Stimulated activated CD4-positive, alpha-beta T cell treated with anti-CD3 and anti-CD28 coated beads, TNF-alpha, amount 100 ng/mL, for 48 hours (primary cell): Measurements from ENCODE around the gene PACRG.

Experiments used
- DNase-seq, 3 donors: peaks; one replicate each; pipeline ENCODE4 v3.0.0-alpha.2; 2020; ENCODE audit warnings: low read depth in 3 of 3

Gene PACRG

DNA sequence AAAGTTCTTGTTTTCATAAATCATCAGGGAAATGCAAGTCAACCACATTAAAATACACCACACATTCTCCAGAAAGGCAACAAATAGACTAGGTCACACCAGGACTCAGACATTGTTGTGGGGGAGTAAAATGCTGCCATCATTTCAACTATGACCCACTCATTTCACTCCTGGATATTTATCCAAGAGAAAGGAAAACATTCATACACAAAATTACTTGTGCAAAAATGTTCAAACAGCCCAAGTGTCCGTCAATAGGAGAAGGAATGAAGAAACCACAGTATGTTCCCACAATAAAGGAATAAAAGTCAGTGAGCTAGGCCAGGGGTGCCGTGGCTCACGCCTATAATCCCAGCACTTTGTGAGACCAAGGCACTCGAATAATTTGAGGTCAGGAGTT is 605.3 kb downstream of the PACRG start:
- DNase-seq, result no peak

- no peak for DNase-seq
These were observed 606.2 kb downstream of the PACRG start for GRCh38 chr6:163333701-163334663.

DNA sequence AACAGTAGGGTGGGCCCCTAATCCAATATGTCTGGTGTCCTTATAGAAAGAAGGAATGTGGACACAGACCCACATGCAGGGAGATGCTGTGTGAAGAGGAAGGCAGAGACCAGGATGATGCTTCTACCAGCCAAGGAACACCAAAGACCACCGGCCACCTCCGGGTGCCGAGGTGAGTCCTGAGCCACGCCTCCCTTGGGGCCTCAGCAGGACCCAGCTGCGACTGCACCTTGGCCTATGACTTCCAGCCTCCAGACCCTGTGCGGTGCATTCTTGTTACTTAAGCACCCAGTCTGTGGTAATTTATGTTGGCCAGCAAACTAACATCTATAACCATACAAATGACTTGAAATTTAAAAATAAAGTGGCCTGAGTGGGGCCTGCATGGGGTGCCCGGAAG is 607.3 kb downstream of the PACRG start:
- no peak for DNase-seq

DNA sequence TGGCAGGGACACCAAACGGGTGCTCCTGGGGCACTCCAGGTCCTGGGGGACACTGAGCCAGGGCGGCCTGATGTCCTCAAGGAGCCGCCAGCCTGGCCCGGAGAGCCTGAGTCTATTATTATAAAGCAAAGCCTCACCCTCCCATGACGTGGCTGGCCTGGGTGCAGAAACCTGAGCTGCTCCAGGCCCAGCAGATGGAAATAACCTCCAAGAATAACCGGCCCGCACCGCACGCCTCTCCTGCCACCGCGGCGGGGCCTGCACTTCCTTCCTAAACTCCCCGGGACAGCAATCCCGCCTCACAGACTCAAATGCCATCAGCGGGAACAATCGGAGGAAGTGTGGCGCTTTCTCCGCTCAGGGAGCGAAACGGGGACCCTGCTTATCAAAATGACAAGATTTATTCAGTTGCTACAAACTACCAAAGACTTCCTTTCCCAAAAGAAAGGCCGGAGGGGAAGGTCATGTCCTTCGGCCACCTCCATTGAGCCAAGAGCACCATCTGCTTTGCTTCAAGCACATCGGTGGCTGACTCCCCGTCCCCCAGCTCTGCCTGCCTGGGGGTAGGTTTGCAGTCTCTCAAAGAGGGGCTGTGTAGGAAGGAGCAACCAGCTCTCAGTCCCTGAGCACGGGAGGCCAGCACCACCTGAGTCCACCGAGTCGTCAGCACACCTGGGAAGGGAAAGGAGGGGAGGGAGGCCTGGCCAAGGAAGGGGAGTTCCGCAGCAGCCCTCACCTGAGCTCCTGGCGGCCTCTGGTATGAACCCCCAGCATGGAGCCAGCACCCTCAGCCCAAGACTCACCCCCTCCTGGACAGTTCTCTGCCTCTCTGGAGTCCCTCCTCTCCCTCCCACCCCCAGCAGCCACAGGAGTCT is 608.1 kb downstream of the PACRG start:
- no peak for DNase-seq

GRCh38 chr6:163336961-163337360 is 609.2 kb downstream of the PACRG start:
- DNase-seq, result no peak

- DNase-seq, result no peak
These were observed 610.2 kb downstream of the PACRG start for GRCh38 chr6:163337958-163338357.

- no peak for DNase-seq
These were observed 611.1 kb downstream of the PACRG start for GRCh38 chr6:163338671-163339405.

GRCh38 chr6:163339466-163339865 is 611.7 kb downstream of the PACRG start:
- no peak for DNase-seq

- no peak for DNase-seq
These were observed 612.6 kb downstream of the PACRG start for GRCh38 chr6:163340201-163340887.

- no peak for DNase-seq
These were observed 613.7 kb downstream of the PACRG start for GRCh38 chr6:163341224-163342061.

- DNase-seq, result no peak
These were observed 615.1 kb downstream of the PACRG start for GRCh38 chr6:163342571-163343539.

DNA sequence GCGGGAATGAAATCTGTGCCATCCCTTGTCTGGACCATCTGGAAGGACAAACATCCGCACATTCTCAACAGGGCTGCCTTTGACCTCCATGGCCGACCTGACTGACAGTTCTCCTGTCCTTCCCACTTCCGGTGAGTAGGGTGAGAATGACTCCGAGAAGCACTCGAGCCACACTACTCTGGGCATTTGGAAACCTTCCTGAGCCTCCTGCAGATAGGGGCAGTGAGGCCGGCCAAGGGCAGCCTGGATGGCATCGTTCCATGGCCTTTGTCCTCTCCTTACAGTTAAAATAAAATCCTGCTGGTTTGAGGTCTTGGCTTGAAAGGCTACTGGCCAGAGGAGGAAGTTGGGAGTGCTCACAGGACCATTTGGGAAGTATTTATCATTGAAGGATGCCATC is 615.8 kb downstream of the PACRG start:
- DNase-seq, result no peak

DNA sequence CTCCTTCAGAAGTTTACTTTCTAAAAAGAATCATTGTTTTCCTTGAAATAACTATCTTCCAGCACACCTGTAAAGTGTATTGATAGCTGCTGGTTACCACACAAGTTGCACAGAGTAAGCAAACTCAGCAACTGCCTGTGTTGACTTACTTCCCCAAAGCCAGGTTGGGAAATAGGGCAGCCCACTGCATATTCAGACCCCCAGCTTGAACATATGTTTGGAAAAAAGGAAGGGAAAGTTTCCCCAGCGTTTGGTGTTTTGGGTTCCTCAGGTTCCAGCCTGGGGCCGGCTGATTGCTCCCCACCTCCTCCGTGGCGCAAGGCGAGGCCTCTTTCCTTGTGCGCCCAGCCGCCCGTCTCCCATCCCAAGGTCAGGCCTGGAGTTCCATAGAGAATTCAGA is 616.6 kb downstream of the PACRG start:
- no peak for DNase-seq

GRCh38 chr6:163345931-163346330 is 618.2 kb downstream of the PACRG start:
- DNase-seq, result no peak

DNA sequence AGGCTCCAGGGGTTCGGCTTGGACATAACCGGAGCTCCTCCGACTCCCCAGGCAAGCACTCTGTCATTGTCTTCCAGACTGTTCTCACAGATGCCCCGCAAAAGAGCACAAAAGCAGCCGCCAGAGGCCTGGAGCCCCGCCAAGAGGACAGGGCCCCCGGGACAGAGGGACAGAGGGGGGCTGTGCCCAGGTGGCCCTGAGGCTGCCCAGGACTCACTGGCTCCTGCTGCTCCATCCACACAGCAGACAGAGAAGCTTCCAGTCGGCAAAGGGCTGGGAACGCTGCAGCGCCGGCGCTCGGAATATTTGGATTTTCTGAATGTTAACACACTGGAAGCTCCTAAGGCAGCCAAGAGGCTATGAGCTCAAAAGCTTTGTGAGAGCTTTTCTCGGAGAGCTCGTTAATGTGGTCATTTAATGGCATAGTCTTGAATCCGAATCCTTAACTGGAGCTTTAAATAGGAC is 618.8 kb downstream of the PACRG start:
- DNase-seq, result no peak

GRCh38 chr6:163347021-163347446 is 619.3 kb downstream of the PACRG start:
- no peak for DNase-seq

DNA sequence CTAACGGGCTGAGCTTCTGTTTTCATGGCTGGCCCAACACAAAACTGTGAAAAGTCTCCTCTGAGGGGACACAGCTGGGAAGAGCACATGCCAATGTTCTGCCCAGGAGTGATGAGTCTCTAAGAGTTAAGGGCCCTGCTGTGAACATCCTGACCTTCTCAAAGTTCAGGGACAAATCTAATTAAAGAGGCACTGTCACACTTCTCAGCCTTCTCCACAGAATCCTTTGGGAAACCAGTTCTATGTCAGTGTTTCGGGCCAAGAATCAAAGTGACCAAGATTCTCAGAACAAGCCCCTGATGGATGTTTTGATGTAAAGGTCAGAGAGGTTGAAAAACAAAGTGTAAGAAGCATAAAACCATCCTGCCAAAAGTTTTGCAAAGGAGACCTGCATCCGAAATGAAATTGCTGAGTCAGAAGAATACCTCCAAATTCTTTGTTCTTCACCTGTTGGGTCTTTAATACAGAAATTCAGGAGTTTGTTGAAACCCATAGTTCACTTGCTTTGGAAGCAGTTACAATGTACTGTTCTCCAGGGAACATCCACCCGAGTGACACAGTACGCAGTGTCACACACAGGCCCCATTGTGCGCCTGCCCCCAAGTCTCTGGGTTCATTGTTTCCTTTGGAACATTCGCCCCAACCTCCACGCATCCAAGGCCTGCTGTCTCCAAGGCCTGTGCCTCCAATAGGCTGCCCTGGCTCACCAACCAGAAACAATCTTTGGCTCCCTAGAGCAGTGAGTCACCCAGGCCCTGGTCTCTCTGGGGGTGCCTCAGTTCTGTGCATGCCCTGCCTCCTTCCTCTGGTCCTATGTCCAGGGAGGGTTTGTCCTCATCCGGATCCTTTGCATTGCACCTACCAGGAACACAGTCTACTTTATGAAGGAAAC is 621.3 kb downstream of the PACRG start:
- no peak for DNase-seq

DNA sequence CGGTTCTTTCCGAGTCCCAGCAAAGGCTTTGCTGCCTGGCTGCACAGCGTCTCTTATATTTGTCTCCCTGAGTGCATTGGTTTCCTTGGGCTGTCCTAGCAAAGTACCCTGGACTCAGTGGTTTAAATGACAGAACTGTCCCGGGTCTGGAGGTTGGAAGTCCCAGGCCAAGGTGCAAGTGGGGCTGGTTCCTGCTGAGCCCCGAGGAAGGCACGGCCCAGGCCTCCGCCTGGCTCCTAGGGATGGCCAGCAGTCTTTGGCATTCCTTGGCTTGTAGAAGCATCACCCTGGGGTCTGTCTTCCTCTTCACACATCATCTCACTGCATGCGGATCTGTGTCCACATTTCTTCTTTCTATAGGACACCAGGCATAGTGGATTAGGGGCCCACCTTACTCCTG is 621.9 kb downstream of the PACRG start:
- no peak for DNase-seq
